NB4 (cell line): ENCODE measurements around the gene ZFP42.

Source experiments
- DNase-seq: peaks from one replicate; pipeline ENCODE4 v3.0.0; 2010; ENCODE audit warnings: low read depth
- H3K4me3 ChIP-seq: one replicate; pipeline ENCODE4 v1.5.1; 2011; ENCODE audit warnings: mild to moderate bottlenecking, low read depth, low read length, moderate library complexity
- CTCF ChIP-seq: IDR thresholded peaks from one replicate; pipeline ENCODE4 v1.5.1; 2012; ENCODE audit warnings: low read depth, low read length
- MYC ChIP-seq: IDR thresholded peaks from 2 replicates; pipeline ENCODE4 v1.6.1; 2011; ENCODE audit warnings: low read depth, low read length
- POLR2A ChIP-seq: IDR thresholded peaks from 2 replicates; pipeline ENCODE4 v1.6.1; 2011; ENCODE audit warnings: mild to moderate bottlenecking; ENCODE audit not compliant: insufficient read length; ENCODE audit errors: extremely low read depth
- TF ChIP-seq, protein P1 (sequence below): IDR thresholded peaks from 2 replicates; pipeline ENCODE4 v1.6.1; 2011; ENCODE audit warnings: low read depth, low read length

Gene ZFP42

GRCh38 chr4:188053302-188053701 lies 57.7 kb downstream of the ZFP42 start:
- DNase-seq: no peak
- H3K4me3 ChIP-seq: no peak overlapping the region
- TF ChIP-seq MYC: no peak
- TF ChIP-seq, protein P1, sequence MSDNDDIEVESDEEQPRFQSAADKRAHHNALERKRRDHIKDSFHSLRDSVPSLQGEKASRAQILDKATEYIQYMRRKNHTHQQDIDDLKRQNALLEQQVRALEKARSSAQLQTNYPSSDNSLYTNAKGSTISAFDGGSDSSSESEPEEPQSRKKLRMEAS: no peak
- no peak for TF ChIP-seq CTCF
- no peak for TF ChIP-seq POLR2A
